K562 (cell line): ENCODE data around the gene CDRT15.

Source experiments
- CHD4 ChIP-seq: fragments of 200-600 bp; sonication (generic); IDR thresholded peaks from 3 replicates; pipeline ENCODE4 v1.6.1; 2012; ENCODE audit warnings: low read depth, mild to moderate bottlenecking, mixed read lengths, low read length, inconsistent platforms; ENCODE audit not compliant: insufficient read depth, insufficient replicate concordance, poor library complexity, severe bottlenecking
- CTCF ChIP-seq, 3 experiments: IDR thresholded peaks in 2 of 3; conservative IDR thresholded peaks in 1 of 3; 2 replicates each; pipeline ENCODE4 v1.5.1; 2011 to 2012; ENCODE audit warnings: low read length in 3 of 3, mild to moderate bottlenecking in 3 of 3, control low read depth in 2 of 3, improper control_type of control experiment in 1 of 3, inconsistent platforms in 1 of 3, low read depth in 1 of 3, mixed read lengths in 1 of 3, moderate library complexity in 1 of 3; ENCODE audit not compliant: insufficient read depth in 2 of 3
- CTCFL ChIP-seq: IDR thresholded peaks from 2 replicates; pipeline ENCODE4 v1.6.1; 2011; ENCODE audit warnings: borderline replicate concordance, low read depth, mild to moderate bottlenecking, moderate library complexity, low read length; ENCODE audit not compliant: insufficient read depth, poor library complexity, severe bottlenecking
- EZH2 ChIP-seq: IDR thresholded peaks from 2 replicates; pipeline ENCODE4 v1.6.1; 2012; ENCODE audit warnings: low read depth, mild to moderate bottlenecking, inconsistent platforms, low read length, borderline replicate concordance
- PHF8 ChIP-seq: fragments of 200-600 bp; sonication (generic); IDR thresholded peaks from 2 replicates; pipeline ENCODE4 v1.6.1; 2012; ENCODE audit warnings: mixed run types, mild to moderate bottlenecking, inconsistent platforms, low read length, moderate library complexity, borderline replicate concordance
- ZNF592 ChIP-seq: fragments of 450-650 bp; IDR thresholded peaks from 2 replicates; pipeline ENCODE4 v1.6.1; 2017; ENCODE audit warnings: antibody characterized with exemption, mild to moderate bottlenecking
- TF ChIP-seq, protein P1 (sequence below): fragments of 450-650 bp; conservative IDR thresholded peaks from 2 replicates; pipeline ENCODE4 v1.6.1; 2016; ENCODE audit warnings: missing genetic modification characterization, low read depth, mild to moderate bottlenecking, missing compliant biosample characterization, moderate library complexity

- TF ChIP-seq CTCF (IDR thresholded peaks at IDR 0.05 in 2 of 3, conservative IDR thresholded peaks at IDR 0.05 in 1 of 3; ENCODE audit: insufficient read depth in 2 of 3, low read depth in 1 of 3, low read length in 3 of 3) (no peak), PHF8 (no peak), CTCFL (no peak), EZH2 (no peak), ZNF592 (no peak), CHD4 (no peak)
- TF ChIP-seq, protein P1, sequence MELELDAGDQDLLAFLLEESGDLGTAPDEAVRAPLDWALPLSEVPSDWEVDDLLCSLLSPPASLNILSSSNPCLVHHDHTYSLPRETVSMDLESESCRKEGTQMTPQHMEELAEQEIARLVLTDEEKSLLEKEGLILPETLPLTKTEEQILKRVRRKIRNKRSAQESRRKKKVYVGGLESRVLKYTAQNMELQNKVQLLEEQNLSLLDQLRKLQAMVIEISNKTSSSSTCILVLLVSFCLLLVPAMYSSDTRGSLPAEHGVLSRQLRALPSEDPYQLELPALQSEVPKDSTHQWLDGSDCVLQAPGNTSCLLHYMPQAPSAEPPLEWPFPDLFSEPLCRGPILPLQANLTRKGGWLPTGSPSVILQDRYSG (tag) = no peak
Observed at GRCh38 chr17:14268264-14268663, 31.6 kb upstream of the CDRT15 start.
